Caco-2 (cell line): ENCODE results near the gene ARHGAP15. TPM values are rescaled to one million over a fixed set of nuclear protein-coding genes. Genes with fewer than 3 reads are reported as not detected.

ENCODE experiments used
- BruUV-seq: library from RNA; stranded (reverse); fragments of 400-500 nt; replicated peaks from 2 replicates; lab custom pipeline; 2021; lab: Mats Ljungman, UMichigan
- CTCF ChIA-PET: fragments of 300-600 bp; sonication (Branson Sonifier 250); formaldehyde crosslinking; loops from one replicate; lab custom pipeline; 2022; ENCODE audit warnings: antibody characterized with exemption; lab: Charles Lee
- POLR2A ChIA-PET: fragments of 300-600 bp; sonication (Branson Sonifier 250); formaldehyde crosslinking; loops from one replicate; lab custom pipeline; 2022; ENCODE audit warnings: antibody characterized with exemption; lab: Charles Lee
- DNase-seq, 2 experiments: peaks; one replicate each; pipeline versions ENCODE4 v3.0.0 to v3.0.0-alpha.2; 2020 to 2022
- H3K27me3 ChIP-seq: replicated peaks from 2 replicates; pipeline ENCODE4 v1.6.0; 2011; ENCODE audit warnings: low read length; ENCODE audit not compliant: control insufficient read depth, insufficient read depth
- H3K36me3 ChIP-seq: 2 replicates; pipeline ENCODE4 v1.5.1; 2011; ENCODE audit warnings: low read length; ENCODE audit not compliant: control insufficient read depth, insufficient read depth
- H3K4me1 ChIP-seq: fragments of 250-450 bp; sonication (Bioruptor Pico); 2 replicates; pipeline ENCODE4 v1.5.1; 2020; ENCODE audit warnings: mild to moderate bottlenecking
- H3K4me3 ChIP-seq: 2 replicates; pipeline ENCODE4 v1.5.1; 2011; ENCODE audit warnings: low read depth, mild to moderate bottlenecking, control low read depth, low read length
- H3K9me3 ChIP-seq: fragments of 250-450 bp; sonication (Bioruptor Pico); 2 replicates; pipeline ENCODE4 v1.5.1; 2020; ENCODE audit warnings: mild to moderate bottlenecking, moderate library complexity
- H3K27ac Mint-ChIP-seq: one replicate; pipeline ENCODE4 v1.8.0; 2022; ENCODE audit warnings: mixed read lengths; ENCODE audit not compliant: unreplicated experiment
- H3K27me3 Mint-ChIP-seq: one replicate; pipeline ENCODE4 v1.8.0; 2022; ENCODE audit warnings: mixed read lengths; ENCODE audit not compliant: insufficient read depth, unreplicated experiment
- H3K36me3 Mint-ChIP-seq: one replicate; pipeline ENCODE4 v1.8.0; 2022; ENCODE audit warnings: mild to moderate bottlenecking, mixed read lengths; ENCODE audit not compliant: insufficient read depth, unreplicated experiment
- H3K4me1 Mint-ChIP-seq: one replicate; pipeline ENCODE4 v1.8.0; 2022; ENCODE audit warnings: low read depth, mixed read lengths; ENCODE audit not compliant: unreplicated experiment
- H3K4me3 Mint-ChIP-seq: one replicate; pipeline ENCODE4 v1.8.0; 2022; ENCODE audit warnings: mild to moderate bottlenecking, moderate library complexity, mixed read lengths; ENCODE audit not compliant: unreplicated experiment
- H3K9me3 Mint-ChIP-seq: one replicate; pipeline ENCODE4 v1.8.0; 2022; ENCODE audit warnings: mixed read lengths; ENCODE audit not compliant: unreplicated experiment
- intact Hi-C: fragments of 100-400 bp; cut with micrococcal nuclease; formaldehyde crosslinking; loops from one replicate; pipeline ENCODE4 v1.10.0; 2022; ENCODE audit not compliant: unreplicated experiment
- total RNA-seq: library from RNA; stranded (reverse); gene quantifications from 2 replicates; pipeline ENCODE4 v1.2.3, GENCODE V29; 2022
- TF ChIP-seq, protein P1 (sequence below), 2 experiments: fragments of 200-600 bp in 1 of 2; IDR thresholded peaks; 1 replicate in 1 of 2; 2 replicates in 1 of 2; pipeline versions ENCODE4 v1.5.1 to v1.8.0; 2011 to 2022; ENCODE audit warnings: antibody characterized with exemption in 1 of 2, control low read depth in 1 of 2, inconsistent platforms in 1 of 2, low read depth in 1 of 2, low read length in 1 of 2, mild to moderate bottlenecking in 1 of 2, moderate library complexity in 1 of 2; ENCODE audit not compliant: insufficient read depth in 1 of 2, severe bottlenecking in 1 of 2, unreplicated experiment in 1 of 2

Gene ARHGAP15
- total RNA-seq, 1 experiment from 2014 or later, result not detected

DNA sequence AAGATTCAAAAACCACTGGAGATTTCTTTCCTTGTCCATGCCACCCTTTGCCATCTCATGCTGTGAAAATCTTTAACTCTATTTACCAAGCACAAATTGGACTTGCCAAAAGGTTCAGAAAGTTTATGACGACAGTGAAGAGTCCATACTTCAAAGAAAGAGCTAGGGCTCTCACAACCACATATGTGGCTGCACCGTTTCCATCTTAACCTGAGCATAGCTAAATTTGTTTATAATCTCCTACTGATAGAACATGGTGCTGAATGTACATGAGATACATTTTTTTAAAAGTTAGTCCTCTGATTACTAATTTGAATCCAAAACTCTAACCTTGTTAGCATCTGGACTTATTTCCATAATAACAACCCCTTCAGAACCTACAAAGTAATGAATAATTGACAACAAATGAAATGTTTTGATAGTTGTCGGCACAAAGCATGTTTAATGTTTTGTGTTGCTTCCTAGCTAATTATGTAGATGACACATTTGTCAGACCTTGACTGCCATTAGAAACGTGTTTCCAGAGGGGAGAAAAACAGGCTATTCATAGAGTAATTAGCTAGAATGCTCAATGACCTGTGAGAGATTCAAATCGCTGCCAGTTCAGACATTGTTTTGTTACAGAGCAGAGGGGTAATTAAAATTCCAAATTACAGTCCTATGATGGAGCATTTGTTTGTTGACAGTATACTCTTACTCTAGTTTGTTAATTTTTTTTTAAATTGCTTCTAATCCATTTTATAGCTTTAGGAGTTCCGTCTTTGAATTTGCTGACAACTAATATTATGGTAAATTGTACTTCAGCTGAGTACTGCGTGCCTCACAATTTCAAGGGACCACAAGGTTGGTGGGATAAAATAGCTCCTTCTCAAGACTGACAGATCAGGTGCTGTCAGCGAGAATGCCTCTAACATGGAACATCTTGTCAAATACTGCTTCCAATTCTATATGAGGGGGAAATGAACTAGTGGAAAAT lies 31.8 kb downstream of the ARHGAP15 start:
- intact Hi-C loops, result no loop called here
- Histone ChIP-seq H3K9me3 (no peaks in the 10 kb centered on the region), H3K27me3 (no peaks in the 10 kb centered on the region; the same call in 1 of the 2 replicates), H3K36me3 (no peaks in the 10 kb centered on the region), H3K4me3 (no peak overlapping the region), H3K4me1 (no peaks in the 10 kb centered on the region)
- CTCF ChIA-PET, result interaction anchor here (1.0 to 1.4 kb wide), 3 partner anchors 61 to 123 kb away, joined by 3 to 5 read pairs (median 3); no protein-coding TSS in a partner anchor
- Mint-ChIP-seq H3K27ac (no peak overlapping the region), H3K9me3 (no peaks in the 10 kb centered on the region), H3K4me3 (no peak overlapping the region), H3K27me3 (peaks cover 25% of the 10 kb centered on the region), H3K36me3 (no peaks in the 10 kb centered on the region), H3K4me1 (no peaks in the 10 kb centered on the region)
- TF ChIP-seq, protein P1, sequence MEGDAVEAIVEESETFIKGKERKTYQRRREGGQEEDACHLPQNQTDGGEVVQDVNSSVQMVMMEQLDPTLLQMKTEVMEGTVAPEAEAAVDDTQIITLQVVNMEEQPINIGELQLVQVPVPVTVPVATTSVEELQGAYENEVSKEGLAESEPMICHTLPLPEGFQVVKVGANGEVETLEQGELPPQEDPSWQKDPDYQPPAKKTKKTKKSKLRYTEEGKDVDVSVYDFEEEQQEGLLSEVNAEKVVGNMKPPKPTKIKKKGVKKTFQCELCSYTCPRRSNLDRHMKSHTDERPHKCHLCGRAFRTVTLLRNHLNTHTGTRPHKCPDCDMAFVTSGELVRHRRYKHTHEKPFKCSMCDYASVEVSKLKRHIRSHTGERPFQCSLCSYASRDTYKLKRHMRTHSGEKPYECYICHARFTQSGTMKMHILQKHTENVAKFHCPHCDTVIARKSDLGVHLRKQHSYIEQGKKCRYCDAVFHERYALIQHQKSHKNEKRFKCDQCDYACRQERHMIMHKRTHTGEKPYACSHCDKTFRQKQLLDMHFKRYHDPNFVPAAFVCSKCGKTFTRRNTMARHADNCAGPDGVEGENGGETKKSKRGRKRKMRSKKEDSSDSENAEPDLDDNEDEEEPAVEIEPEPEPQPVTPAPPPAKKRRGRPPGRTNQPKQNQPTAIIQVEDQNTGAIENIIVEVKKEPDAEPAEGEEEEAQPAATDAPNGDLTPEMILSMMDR (IDR thresholded peaks at IDR 0.05; ENCODE audit: insufficient read depth in 1 of 2, low read depth in 1 of 2, low read length in 1 of 2, severe bottlenecking in 1 of 2, unreplicated experiment in 1 of 2), result no peak
- no peak for DNase-seq
- no TSS peak for BruUV-seq
- POLR2A ChIA-PET, result no interaction called here

DNA sequence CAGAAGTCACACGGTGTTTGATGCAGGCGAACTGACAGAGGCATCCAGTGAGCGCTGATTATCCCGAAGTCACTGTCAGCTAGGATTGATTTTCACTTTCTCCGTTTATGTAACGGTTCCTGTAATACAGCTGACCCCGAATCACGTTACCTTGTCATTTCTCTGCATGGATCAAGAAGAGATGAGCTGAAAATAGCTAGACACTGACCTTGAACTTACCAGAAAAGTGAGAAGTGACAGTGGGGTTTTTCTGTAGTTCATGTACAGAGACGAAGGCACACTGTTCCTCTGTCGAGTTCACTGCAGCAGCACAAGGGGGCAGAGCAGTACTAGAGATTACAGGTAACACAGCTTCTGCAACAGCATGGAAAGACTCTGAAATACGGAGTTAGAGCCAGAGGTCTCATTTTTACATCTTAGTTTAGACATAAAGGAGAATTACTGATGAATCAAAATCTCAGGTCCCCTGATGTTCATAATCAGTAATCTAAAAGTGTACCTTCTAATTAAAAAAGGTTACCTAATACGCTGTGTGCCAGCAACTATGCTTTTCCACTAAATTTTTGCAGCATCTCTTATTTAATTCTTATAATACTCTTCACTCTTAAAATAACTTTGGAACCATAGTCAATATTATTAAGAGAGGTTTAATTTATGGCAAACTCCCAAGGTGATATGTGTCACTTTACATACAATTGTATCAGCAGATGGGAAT lies 33.1 kb downstream of the ARHGAP15 start:
- Histone ChIP-seq H3K27me3 (no peaks in the 10 kb centered on the region; the same call in 1 of the 2 replicates), H3K9me3 (no peaks in the 10 kb centered on the region), H3K36me3 (no peaks in the 10 kb centered on the region), H3K4me3 (no peak overlapping the region), H3K4me1 (no peaks in the 10 kb centered on the region)
- BruUV-seq, result no TSS peak
- H3K27ac Mint-ChIP-seq, result no peak overlapping the region
- no peaks in the 10 kb centered on the region for H3K9me3 Mint-ChIP-seq
- DNase-seq, result peak; percentile 50 to 55
- no peaks in the 10 kb centered on the region for H3K4me1 Mint-ChIP-seq
- H3K27me3 Mint-ChIP-seq, result peaks cover 23% of the 10 kb centered on the region
- H3K36me3 Mint-ChIP-seq, result no peaks in the 10 kb centered on the region
- TF ChIP-seq, protein P1 (IDR thresholded peaks at IDR 0.05; ENCODE audit: insufficient read depth in 1 of 2, low read depth in 1 of 2, low read length in 1 of 2, severe bottlenecking in 1 of 2, unreplicated experiment in 1 of 2), result peak; percentile 52 to 82
- ChIA-PET POLR2A (no interaction called here), CTCF (interaction anchor here (0.6 to 1.4 kb wide), 5 partner anchors 60 to 122 kb away, joined by 3 to 5 read pairs (median 4); no protein-coding TSS in a partner anchor)
- no peak overlapping the region for H3K4me3 Mint-ChIP-seq
- intact Hi-C loops, result loop anchor here (1.0 to 2.0 kb wide), 6 partner anchors 43 to 127 kb away; no protein-coding TSS in a partner anchor

DNA sequence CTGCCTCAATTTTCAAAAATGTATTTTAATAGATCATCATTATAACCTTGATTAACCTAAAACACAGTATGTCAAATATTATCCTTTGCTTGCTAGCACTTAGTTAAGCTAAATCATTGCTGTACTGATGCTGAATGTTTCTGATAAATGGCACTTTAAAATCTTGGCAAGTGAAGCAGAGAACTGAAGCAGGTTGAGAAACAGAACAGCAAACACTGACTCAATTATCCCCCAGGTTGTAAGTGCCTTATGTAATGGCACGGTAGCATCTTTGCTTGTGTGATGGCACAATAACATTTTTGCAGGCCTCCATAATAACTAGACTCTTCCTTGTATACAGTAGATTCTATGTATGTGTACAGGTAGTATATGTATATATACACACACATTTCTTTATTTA lies 33.8 kb downstream of the ARHGAP15 start:
- H3K4me1 Mint-ChIP-seq, result no peaks in the 10 kb centered on the region
- ChIA-PET POLR2A (no interaction called here), CTCF (interaction anchor here (0.8 kb wide), 1 partner anchor 60 kb away, joined by 4 read pairs; no protein-coding TSS in a partner anchor)
- Histone ChIP-seq H3K4me3 (no peak overlapping the region), H3K9me3 (no peaks in the 10 kb centered on the region), H3K4me1 (no peaks in the 10 kb centered on the region), H3K27me3 (no peaks in the 10 kb centered on the region; the same call in 1 of the 2 replicates), H3K36me3 (no peaks in the 10 kb centered on the region)
- H3K27ac Mint-ChIP-seq, result no peak overlapping the region
- peaks cover 23% of the 10 kb centered on the region for H3K27me3 Mint-ChIP-seq
- intact Hi-C loops, result loop anchor here (1.0 to 2.0 kb wide), 6 partner anchors 42 to 128 kb away; no protein-coding TSS in a partner anchor
- no peak overlapping the region for H3K4me3 Mint-ChIP-seq
- TF ChIP-seq, protein P1 (IDR thresholded peaks at IDR 0.05; ENCODE audit: insufficient read depth in 1 of 2, low read depth in 1 of 2, low read length in 1 of 2, severe bottlenecking in 1 of 2, unreplicated experiment in 1 of 2), result no peak
- no peaks in the 10 kb centered on the region for H3K36me3 Mint-ChIP-seq
- BruUV-seq, result no TSS peak
- no peak for DNase-seq
- no peaks in the 10 kb centered on the region for H3K9me3 Mint-ChIP-seq
